Left cardiac atrium (tissue), 4 donors: ENCODE data around the gene ABCG1. TPM values are rescaled to one million over a fixed set of nuclear protein-coding genes. Genes with fewer than 3 reads are reported as not detected.

Source experiments
- ATAC-seq, 2 donors: fragments of 200-7000 bp; cut with Tn5 transposase; one replicate each; pipeline ENCODE4 v1.9.1; 2020; ENCODE audit warnings: mild to moderate bottlenecking in 2 of 2, moderate library complexity in 2 of 2
- DNase-seq: peaks from one replicate; pipeline ENCODE4 v3.0.0-alpha.2; 2020
- intact Hi-C, 2 donors: fragments of 100-400 bp; cut with DNase I; formaldehyde crosslinking; loops; one replicate each; pipeline versions ENCODE4 v1.14.1 to v1.15.1; 2022 to 2023
- total RNA-seq, 2 donors: library from RNA; stranded (reverse); fragmentation: NEBNext Ultra II Directional; extraction: Animal tissue kit (Norgen Biotek cat#: 25700); gene quantifications; one replicate each; pipeline ENCODE4 v1.2.1, GENCODE V29; 2021
- donor health status: DM: no; HTN: yes; CAD: no.
- donor health status: DM: no; HTN: yes; CAD: no; lungs with severe emphysema.
- donor health status: DM: yes; HTN: yes; CAD: no.
- donor health status: Dilated cardiomyopathy.

ABCG1 gene
- total RNA-seq, 2 donors from 2014 or later: 6.3 to 13.5 TPM

DNA sequence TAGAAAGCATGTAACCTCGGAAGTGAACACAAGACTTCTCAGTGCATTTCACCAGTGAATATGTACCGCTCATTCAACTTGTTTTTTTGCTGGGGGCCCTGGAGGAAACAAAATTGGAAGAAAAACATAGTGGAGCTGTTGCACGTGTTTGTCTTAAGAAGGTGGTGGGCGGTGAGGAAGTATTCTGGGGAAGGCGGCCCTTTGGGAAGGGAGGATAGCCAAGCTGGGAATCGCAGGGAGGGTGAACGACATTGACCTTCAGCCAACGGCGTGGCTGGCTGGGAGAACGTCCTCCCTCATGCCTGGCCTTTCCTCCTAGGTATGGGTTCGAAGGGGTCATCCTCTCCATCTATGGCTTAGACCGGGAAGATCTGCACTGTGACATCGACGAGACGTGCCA is 76.9 kb downstream of the ABCG1 start:
- no peak for ATAC-seq
- intact Hi-C loops: no loop called here

GRCh38 chr21:42296501-42296900 is 77.6 kb downstream of the ABCG1 start:
- intact Hi-C loops: no loop called here
- DNase-seq: no peak
- no peak for ATAC-seq

More for the DNA sequence above, 76.9 kb downstream of the ABCG1 start:
- DNase-seq: no peak

GRCh38 chr21:42297377-42297776 is 78.4 kb downstream of the ABCG1 start:
- intact Hi-C loops: no loop called here
- DNase-seq: no peak
- ATAC-seq: no peak

- intact Hi-C loops: no loop called here
- ATAC-seq (no peak), DNase-seq (no peak)
Observed at GRCh38 chr21:42298237-42298636, 79.3 kb downstream of the ABCG1 start.

DNA sequence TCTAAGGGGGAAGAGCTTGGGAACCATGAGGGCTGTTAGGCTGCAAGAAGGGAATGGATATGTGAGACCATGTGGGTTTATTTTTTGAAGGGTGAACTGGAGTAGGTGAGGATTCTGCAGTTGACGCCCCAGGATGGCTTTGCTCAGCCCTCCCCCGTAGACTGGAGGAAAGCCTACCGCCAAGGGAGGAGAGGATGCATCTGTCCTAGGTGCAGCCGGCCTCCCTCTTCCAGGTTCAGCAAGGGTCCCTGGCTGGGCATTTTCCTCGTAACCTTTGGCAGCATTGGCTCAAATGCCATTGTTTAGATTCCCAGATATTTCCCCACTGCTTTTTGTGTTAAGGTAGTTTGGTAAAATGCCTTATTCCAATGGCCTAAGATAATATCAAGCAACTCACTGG is 79.7 kb downstream of the ABCG1 start:
- intact Hi-C loops: no loop called here
- ATAC-seq: no peak
- no peak for DNase-seq

- DNase-seq (no peak), ATAC-seq (peak; percentile 25 to 26)
- intact Hi-C loops: no loop called here
Observed at GRCh38 chr21:42299324-42300044, 80.5 kb downstream of the ABCG1 start.

DNA sequence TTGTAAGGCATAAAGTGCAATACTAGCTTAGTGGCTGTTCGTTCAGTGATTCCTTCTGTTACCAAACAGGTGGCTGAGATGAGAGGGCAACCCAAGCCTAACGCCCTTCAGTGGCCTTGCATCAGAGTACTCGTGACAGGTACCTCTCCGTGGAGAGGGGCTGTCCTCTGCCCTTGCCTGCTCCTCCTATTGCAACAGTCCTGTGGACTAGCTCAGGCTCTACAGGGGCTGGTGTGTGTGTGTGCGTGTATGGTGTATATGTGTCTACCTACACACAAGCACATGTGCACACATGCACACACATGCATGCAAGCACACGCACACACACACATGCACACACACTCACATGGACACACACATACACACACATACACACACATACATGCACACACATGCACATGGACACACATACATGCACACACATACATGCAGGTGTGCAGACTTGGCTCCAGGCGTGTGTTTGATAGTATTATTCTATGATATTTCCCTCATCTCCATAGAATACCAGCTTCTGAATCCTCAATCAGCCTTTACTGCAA is 81.2 kb downstream of the ABCG1 start:
- intact Hi-C loops: no loop called here
- ATAC-seq (no peak), DNase-seq (no peak)

DNA sequence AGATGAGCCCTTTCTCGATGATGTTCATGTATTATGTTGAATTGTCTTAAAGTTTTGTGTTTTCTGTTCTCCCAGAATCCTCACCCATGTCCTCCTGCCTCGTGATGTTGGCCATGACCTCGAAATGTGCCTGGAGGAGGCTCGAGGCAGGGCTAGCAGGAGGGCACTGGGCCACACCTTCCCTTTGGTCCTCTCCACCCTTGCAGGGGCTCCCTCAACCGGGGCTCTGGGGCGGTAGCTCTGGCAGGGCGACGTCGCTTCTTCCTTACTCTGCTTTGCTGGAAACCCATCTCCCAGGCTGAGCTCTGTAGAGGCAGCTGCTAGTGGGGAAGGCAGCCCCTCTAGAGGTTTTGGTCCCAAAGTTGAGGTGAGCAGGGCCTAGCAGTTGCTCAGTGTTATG is 82.0 kb downstream of the ABCG1 start:
- intact Hi-C loops: no loop called here
- DNase-seq: no peak
- no peak for ATAC-seq

DNA sequence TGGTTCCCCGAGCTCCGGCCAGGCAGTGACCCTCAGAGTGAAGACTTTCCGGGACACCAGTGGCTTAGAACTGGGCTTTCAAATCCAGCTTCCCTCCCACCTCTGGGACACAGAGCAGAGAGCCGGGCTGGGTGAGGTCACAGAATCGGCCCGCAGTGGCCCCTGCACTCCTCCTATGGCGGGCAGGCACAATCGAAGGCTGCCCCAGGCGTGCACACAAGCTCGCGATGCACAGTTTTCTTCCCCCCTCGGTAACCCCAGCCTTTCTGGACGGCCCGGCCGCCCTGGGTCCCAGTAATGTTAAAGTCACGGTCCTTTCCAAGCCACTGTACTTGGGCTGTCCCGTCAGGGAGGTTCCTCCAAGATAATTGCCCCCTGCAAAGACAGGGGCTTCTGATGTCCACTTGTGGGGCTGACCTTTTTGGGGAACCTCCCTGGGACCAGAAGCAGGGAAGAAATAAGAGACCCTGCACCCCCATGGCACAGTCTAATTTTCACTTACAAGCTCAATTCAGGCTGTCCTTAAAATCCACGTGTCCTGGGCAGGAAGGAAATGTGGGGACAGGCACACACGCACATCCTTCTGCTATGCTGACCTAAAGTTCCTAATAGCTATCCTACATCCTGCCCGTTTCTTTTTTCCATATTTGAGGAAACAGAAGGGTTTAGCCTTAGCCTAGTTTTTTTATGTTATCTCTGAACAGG is 82.6 kb downstream of the ABCG1 start:
- ATAC-seq (peak; percentile 30 to 66), DNase-seq (no peak)
- intact Hi-C loops: no loop called here

- intact Hi-C loops: no loop called here
- no peak for ATAC-seq
- no peak for DNase-seq
Observed at GRCh38 chr21:42302076-42302650, 83.2 kb downstream of the ABCG1 start.

DNA sequence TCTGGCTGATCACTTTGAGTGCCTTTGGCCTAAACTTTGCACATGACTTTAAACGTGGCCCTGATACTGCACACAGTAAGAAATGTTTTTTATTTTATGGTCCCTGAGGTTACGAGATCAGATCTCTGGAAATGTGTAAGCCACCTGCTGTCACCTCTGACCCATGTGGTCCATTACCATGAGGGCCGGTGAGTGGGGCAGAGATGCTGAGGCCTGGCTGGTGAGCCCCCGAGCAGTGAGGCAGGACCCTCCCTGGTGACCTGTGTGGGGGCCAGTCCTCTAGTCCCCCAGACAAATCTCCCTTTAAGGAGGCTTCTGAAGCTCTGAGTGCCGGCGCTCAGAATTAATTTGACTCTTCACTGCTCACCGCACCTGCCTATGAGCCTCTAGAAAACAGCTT is 83.9 kb downstream of the ABCG1 start:
- DNase-seq (no peak), ATAC-seq (no peak)
- intact Hi-C loops: no loop called here

GRCh38 chr21:42303443-42303842 is 84.5 kb downstream of the ABCG1 start:
- DNase-seq (no peak), ATAC-seq (no peak)
- intact Hi-C loops: no loop called here

DNA sequence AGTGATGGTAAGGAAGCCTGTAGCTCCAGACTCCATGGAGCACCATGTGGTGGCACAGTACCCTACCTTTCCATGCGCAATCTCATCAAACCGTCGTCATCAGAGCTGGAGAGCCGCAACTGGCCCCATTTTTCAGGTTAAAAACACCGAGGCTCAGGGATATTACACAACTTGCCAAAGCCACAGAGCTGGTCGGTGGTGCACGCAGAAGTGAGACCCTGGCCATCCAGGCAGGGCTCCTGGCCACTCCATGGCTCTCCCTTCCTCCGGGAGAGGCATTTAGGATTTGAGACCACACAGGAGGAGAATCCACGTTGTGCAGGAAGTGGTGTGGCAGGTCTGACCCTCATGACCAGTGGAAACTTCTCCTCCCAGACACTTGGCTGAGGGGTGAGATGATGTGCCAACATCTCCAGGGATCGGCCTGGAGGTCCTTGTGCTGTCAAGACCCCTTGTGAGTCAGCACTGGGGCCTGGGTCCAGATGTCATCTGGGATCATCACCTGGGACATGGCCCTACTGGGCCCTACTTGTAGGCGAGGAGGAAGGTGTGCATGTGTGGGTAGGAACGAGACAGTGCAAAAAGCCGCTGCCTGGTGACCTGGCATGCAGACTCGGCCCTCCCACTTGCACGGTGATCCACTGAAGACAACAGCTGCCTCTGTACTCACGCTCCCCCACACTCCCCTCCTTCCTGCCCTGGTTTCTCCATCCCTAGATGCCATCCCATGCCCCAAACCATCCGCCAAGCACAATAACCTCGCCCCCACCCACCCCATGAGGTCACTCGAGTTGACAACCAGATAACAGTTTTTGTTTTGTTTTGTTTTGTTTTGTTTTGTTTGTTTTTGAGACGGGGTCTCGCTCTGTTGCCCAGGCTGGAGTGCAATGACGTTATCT is 85.9 kb downstream of the ABCG1 start:
- intact Hi-C loops: no loop called here
- DNase-seq (no peak), ATAC-seq (no peak)

- ATAC-seq (no peak), DNase-seq (no peak)
- intact Hi-C loops: no loop called here
Observed at GRCh38 chr21:42305707-42306147, 86.8 kb downstream of the ABCG1 start.

DNA sequence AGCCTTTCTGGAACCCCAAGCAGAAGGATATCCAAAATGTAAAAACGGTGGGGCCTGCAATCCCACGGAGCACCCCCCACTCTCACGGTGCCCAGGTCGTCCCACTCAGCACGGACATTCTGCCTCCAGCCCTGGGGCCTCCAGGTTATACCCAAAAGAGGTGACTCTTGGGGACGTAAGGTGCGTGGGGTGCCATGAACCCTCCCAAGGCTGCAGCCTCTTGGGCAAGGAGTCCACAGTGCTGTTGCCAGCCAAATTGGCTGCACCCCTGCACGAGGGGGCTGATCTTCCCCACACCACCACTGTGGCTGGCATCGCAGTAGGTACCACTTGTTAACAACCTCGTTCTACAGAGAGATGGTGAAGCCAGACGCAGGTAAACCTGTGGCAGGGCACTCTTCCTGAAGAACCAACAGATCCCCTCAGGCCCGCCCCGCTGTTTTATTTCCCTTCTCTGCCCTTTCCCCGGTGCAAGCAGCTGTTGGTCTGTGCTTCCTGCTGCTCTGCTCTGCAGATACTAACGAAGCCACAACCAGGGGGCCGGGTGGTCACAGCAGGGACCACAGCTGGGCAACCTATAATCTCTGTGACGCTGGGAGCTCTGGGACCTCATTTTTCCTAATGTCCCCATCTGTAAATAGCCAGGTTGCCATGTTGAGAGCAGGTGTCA is 87.6 kb downstream of the ABCG1 start:
- ATAC-seq (no peak), DNase-seq (no peak)
- intact Hi-C loops: no loop called here

GRCh38 chr21:42307106-42307505 is 88.2 kb downstream of the ABCG1 start:
- intact Hi-C loops: no loop called here

GRCh38 chr21:42308161-42308913 is 89.4 kb downstream of the ABCG1 start:
- DNase-seq (no peak), ATAC-seq (no peak)
- intact Hi-C loops: no loop called here

More at GRCh38 chr21:42307106-42307505, 88.2 kb downstream of the ABCG1 start:
- DNase-seq: no peak
- no peak for ATAC-seq
